PC-9 (cell line): Measurements from ENCODE around the gene DYNLT3. TPM values are rescaled to one million over a fixed set of nuclear protein-coding genes. Genes with fewer than 3 reads are reported as not detected.

ENCODE experiments used
- BruUV-seq: library from RNA; stranded (reverse); fragments of 400-500 nt; replicated peaks from 2 replicates; lab custom pipeline; 2021; lab: Mats Ljungman, UMichigan
- CTCF ChIA-PET: fragments of 300-600 bp; sonication (Branson Sonifier 250); formaldehyde crosslinking; loops from one replicate; lab custom pipeline; 2022; ENCODE audit warnings: antibody characterized with exemption; lab: Charles Lee
- POLR2A ChIA-PET: fragments of 300-600 bp; sonication (Branson Sonifier 250); formaldehyde crosslinking; loops from one replicate; lab custom pipeline; 2022; ENCODE audit warnings: antibody characterized with exemption; ENCODE audit not compliant: unreplicated experiment; lab: Charles Lee
- DNase-seq, 2 experiments: peaks; one replicate each; pipeline versions ENCODE4 v3.0.0 to v3.0.0-alpha.2; 2015 to 2022; ENCODE audit warnings: mixed read lengths in 1 of 2
- H2AFZ ChIP-seq: fragments of 200-600 bp; sonication (generic); 2 replicates; pipeline ENCODE4 v1.8.1; 2017; ENCODE audit warnings: antibody characterized with exemption
- H3F3A ChIP-seq: fragments of 200-600 bp; sonication (generic); 2 replicates; pipeline ENCODE4 v1.8.1; 2017; ENCODE audit warnings: antibody characterized with exemption, mild to moderate bottlenecking, low read depth; ENCODE audit not compliant: insufficient read depth
- H3K27ac ChIP-seq: fragments of 200-600 bp; sonication (generic); 2 replicates; pipeline ENCODE4 v1.6.1; 2016; ENCODE audit warnings: mixed run types
- H3K27me3 ChIP-seq: fragments of 200-600 bp; sonication (generic); 2 replicates; pipeline ENCODE4 v1.6.1; 2016; ENCODE audit warnings: low read depth, mixed run types; ENCODE audit not compliant: insufficient read depth
- H3K36me3 ChIP-seq: fragments of 200-600 bp; sonication (generic); 2 replicates; pipeline ENCODE4 v1.6.1; 2016; ENCODE audit warnings: low read depth, mixed run types
- H3K4me1 ChIP-seq: fragments of 200-600 bp; sonication (generic); replicated peaks from 2 replicates; pipeline ENCODE4 v1.6.1; 2016; ENCODE audit warnings: mixed run types; ENCODE audit not compliant: insufficient read depth
- H3K4me2 ChIP-seq: fragments of 200-600 bp; sonication (generic); 2 replicates; pipeline ENCODE4 v1.6.1; 2017; ENCODE audit warnings: mixed run types
- H3K4me3 ChIP-seq: fragments of 200-600 bp; sonication (generic); 2 replicates; pipeline ENCODE4 v1.6.1; 2016; ENCODE audit warnings: mixed run types
- H3K79me2 ChIP-seq: fragments of 200-600 bp; sonication (generic); 2 replicates; pipeline ENCODE4 v1.6.1; 2017; ENCODE audit warnings: low read depth, mixed run types
- H3K9me2 ChIP-seq: fragments of 200-600 bp; sonication (generic); 2 replicates; pipeline ENCODE4 v1.8.1; 2017; ENCODE audit warnings: mild to moderate bottlenecking; ENCODE audit not compliant: insufficient read depth
- H3K9me3 ChIP-seq: fragments of 200-600 bp; sonication (generic); 2 replicates; pipeline ENCODE4 v1.8.1; 2016; ENCODE audit warnings: low read depth; ENCODE audit not compliant: insufficient read depth
- H4K20me1 ChIP-seq: fragments of 200-600 bp; sonication (generic); 2 replicates; pipeline ENCODE4 v1.8.1; 2017; ENCODE audit not compliant: insufficient read depth
- EZH2 ChIP-seq: fragments of 200-600 bp; sonication (generic); IDR thresholded peaks from 2 replicates; pipeline ENCODE4 v1.8.0; 2017; ENCODE audit warnings: antibody characterized with exemption, low read depth
- intact Hi-C: fragments of 100-400 bp; cut with micrococcal nuclease; formaldehyde crosslinking; loops from one replicate; pipeline ENCODE4 v1.10.0; 2022; ENCODE audit not compliant: unreplicated experiment
- total RNA-seq: library from RNA; stranded (reverse); gene quantifications from 2 replicates; pipeline ENCODE4 v1.2.3, GENCODE V29; 2021
- TF ChIP-seq, protein P1 (sequence below): fragments of 200-600 bp; sonication (generic); conservative IDR thresholded peaks from 2 replicates; pipeline ENCODE4 v1.6.1; 2017; ENCODE audit warnings: mixed run types, antibody characterized with exemption, mild to moderate bottlenecking, moderate library complexity

The DYNLT3 gene
- total RNA-seq, 1 experiment from 2014 or later, result not detected

DNA sequence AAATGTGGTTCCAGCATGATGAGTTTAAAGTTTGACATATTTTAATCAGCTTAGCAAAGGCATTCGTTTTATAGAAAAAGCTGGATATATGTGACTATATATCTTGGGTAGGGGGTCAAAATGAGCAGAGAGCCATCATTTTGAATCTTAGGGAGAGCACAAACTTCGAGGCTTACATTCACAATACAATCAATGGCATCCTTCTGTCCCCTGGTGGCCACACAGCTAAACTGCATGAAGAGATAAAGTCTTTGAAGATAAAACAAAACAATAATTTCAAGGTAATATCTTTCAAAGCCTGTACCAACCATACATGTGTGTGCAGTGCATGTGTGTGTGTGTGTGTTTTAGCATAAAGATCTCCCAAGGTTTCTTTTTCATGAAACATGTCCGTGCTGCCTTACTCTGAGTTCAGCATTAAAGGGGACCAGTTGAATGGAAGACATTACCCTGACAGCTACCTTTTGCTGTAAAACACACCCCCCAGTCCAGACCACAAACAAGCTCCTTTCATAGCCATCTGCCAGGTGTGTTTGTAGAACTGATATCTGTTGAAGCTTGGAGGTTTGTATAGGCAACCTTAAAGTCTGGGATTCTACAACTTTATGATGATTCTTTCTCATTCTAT lies 22.0 kb downstream of the DYNLT3 start:
- H3F3A ChIP-seq, result no peaks in the 10 kb centered on the region
- no peaks in the 10 kb centered on the region for H3K36me3 ChIP-seq
- H3K4me1 ChIP-seq, result no peaks in the 10 kb centered on the region
- H2AFZ ChIP-seq, result no peak overlapping the region
- ChIA-PET POLR2A (no interaction called here), CTCF (no interaction called here)
- no peaks in the 10 kb centered on the region for H3K9me3 ChIP-seq
- intact Hi-C loops, result no loop called here
- no peaks in the 10 kb centered on the region for H3K9me2 ChIP-seq
- BruUV-seq, result no TSS peak
- H3K27ac ChIP-seq, result no peak overlapping the region
- no peak overlapping the region for H3K4me2 ChIP-seq
- H4K20me1 ChIP-seq, result no peaks in the 10 kb centered on the region
- no peak overlapping the region for H3K4me3 ChIP-seq
- no peaks in the 10 kb centered on the region for H3K79me2 ChIP-seq
- no peak for TF ChIP-seq EZH2
- TF ChIP-seq, protein P1, sequence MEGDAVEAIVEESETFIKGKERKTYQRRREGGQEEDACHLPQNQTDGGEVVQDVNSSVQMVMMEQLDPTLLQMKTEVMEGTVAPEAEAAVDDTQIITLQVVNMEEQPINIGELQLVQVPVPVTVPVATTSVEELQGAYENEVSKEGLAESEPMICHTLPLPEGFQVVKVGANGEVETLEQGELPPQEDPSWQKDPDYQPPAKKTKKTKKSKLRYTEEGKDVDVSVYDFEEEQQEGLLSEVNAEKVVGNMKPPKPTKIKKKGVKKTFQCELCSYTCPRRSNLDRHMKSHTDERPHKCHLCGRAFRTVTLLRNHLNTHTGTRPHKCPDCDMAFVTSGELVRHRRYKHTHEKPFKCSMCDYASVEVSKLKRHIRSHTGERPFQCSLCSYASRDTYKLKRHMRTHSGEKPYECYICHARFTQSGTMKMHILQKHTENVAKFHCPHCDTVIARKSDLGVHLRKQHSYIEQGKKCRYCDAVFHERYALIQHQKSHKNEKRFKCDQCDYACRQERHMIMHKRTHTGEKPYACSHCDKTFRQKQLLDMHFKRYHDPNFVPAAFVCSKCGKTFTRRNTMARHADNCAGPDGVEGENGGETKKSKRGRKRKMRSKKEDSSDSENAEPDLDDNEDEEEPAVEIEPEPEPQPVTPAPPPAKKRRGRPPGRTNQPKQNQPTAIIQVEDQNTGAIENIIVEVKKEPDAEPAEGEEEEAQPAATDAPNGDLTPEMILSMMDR, result no peak
- no peaks in the 10 kb centered on the region for H3K27me3 ChIP-seq
- no peak for DNase-seq

DNA sequence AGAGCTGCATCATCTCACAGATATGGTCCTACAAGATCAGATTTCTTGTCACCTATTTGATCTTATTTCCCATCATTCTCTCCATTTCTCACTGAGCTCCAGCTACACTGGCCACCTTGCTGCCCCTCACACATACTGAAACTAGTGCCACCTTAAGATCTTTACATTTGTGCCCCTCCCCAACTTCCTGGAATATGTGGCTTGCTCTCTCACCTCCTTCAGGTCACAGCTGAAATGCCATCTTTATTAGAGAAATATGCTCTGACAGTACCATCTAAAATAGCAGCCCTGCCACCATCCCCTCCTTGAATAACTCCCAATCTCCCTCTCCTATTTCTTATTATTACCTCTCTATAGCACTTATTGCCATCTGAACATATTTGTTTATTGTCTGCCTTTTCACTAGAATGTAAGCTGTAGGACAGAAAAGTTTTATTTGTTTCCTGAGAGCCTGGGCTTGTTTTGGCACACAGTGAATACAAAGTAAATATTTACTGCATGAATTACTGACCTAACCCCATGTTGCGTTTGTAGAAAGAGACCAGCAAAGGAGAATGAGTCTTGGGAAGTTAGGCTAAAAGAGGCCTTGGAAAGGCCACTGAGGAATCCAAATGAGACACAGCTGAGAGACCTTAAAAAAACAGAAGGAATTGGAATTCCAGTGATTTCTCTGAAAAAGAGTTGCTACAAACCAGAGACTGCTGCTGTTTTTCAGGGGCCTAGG lies 22.7 kb downstream of the DYNLT3 start:
- H4K20me1 ChIP-seq, result no peaks in the 10 kb centered on the region
- POLR2A ChIA-PET, result no interaction called here
- no peaks in the 10 kb centered on the region for H3K9me3 ChIP-seq
- no TSS peak for BruUV-seq
- TF ChIP-seq, protein P1, result no peak
- no peak for TF ChIP-seq EZH2
- CTCF ChIA-PET, result no interaction called here
- H3K4me1 ChIP-seq, result no peaks in the 10 kb centered on the region
- H3K4me2 ChIP-seq, result no peak overlapping the region
- DNase-seq, result no peak
- intact Hi-C loops, result no loop called here
- H3K27ac ChIP-seq, result no peak overlapping the region
- H3K4me3 ChIP-seq, result no peak overlapping the region
- no peak overlapping the region for H2AFZ ChIP-seq
- no peaks in the 10 kb centered on the region for H3K9me2 ChIP-seq
- H3K79me2 ChIP-seq, result no peaks in the 10 kb centered on the region
- no peaks in the 10 kb centered on the region for H3F3A ChIP-seq
- no peaks in the 10 kb centered on the region for H3K36me3 ChIP-seq
- H3K27me3 ChIP-seq, result no peaks in the 10 kb centered on the region

- Histone ChIP-seq H3K4me2 (no peak overlapping the region), H3F3A (no peaks in the 10 kb centered on the region), H3K27ac (no peak overlapping the region), H3K36me3 (no peaks in the 10 kb centered on the region), H3K4me3 (no peak overlapping the region), H3K9me3 (no peaks in the 10 kb centered on the region), H3K79me2 (no peaks in the 10 kb centered on the region), H4K20me1 (no peaks in the 10 kb centered on the region), H2AFZ (no peak overlapping the region), H3K9me2 (no peaks in the 10 kb centered on the region), H3K27me3 (no peaks in the 10 kb centered on the region), H3K4me1 (no peaks in the 10 kb centered on the region)
- POLR2A ChIA-PET, result no interaction called here
- intact Hi-C loops, result no loop called here
- CTCF ChIA-PET, result no interaction called here
- no peak for DNase-seq
- BruUV-seq, result no TSS peak
- no peak for TF ChIP-seq EZH2
- TF ChIP-seq, protein P1, result no peak
Observed at GRCh38 chrX:37820646-37821045, 26.7 kb downstream of the DYNLT3 start.
